IMR-90 (cell line): Measurements from ENCODE around the gene PSMG3.
A peak's percentile ranks its signal among the peaks of the same experiment; 100 is the strongest.

Experiments
- CEBPB ChIP-seq: IDR thresholded peaks from 2 replicates; pipeline ENCODE4 v1.6.1; 2012; ENCODE audit warnings: low read depth, low read length, improper control_type of control experiment
- CTCF ChIP-seq: conservative IDR thresholded peaks from 2 replicates; pipeline ENCODE4 v1.5.1; 2012; ENCODE audit warnings: mild to moderate bottlenecking, low read depth, low read length, improper control_type of control experiment
- FOS ChIP-seq: fragments of 150-350 bp; IDR thresholded peaks from 2 replicates; pipeline ENCODE4 v1.6.1; 2016; ENCODE audit warnings: low read depth, low read length
- MAZ ChIP-seq: IDR thresholded peaks from 2 replicates; pipeline ENCODE4 v1.6.1; 2012; ENCODE audit warnings: low read depth, mild to moderate bottlenecking, low read length, improper control_type of control experiment, moderate library complexity, borderline replicate concordance
- MXI1 ChIP-seq: IDR thresholded peaks from 2 replicates; pipeline ENCODE4 v1.6.1; 2012; ENCODE audit warnings: low read depth, mild to moderate bottlenecking, low read length, moderate library complexity, borderline replicate concordance
- POLR2A ChIP-seq: IDR thresholded peaks from 2 replicates; pipeline ENCODE4 v1.6.1; 2012; ENCODE audit warnings: mild to moderate bottlenecking, low read depth, low read length
- RAD21 ChIP-seq: IDR thresholded peaks from 2 replicates; pipeline ENCODE4 v1.6.1; 2012; ENCODE audit warnings: low read length, improper control_type of control experiment
- RCOR1 ChIP-seq: IDR thresholded peaks from 2 replicates; pipeline ENCODE4 v1.6.1; 2012; ENCODE audit warnings: mild to moderate bottlenecking, low read length, improper control_type of control experiment; ENCODE audit not compliant: insufficient replicate concordance
- RFX5 ChIP-seq: IDR thresholded peaks from 2 replicates; pipeline ENCODE4 v1.8.0; 2012; ENCODE audit warnings: low read depth, mild to moderate bottlenecking, low read length, moderate library complexity

- TF ChIP-seq CTCF, result no peak
- TF ChIP-seq MXI1, result no peak
- no peak for TF ChIP-seq MAZ
- peak; percentile 67 for TF ChIP-seq POLR2A
- TF ChIP-seq RCOR1, result no peak
- TF ChIP-seq RAD21, result no peak
- TF ChIP-seq RFX5, result no peak
- no peak for TF ChIP-seq FOS
- no peak for TF ChIP-seq CEBPB
Measured at GRCh38 chr7:1548944-1549343, 20.9 kb downstream of the PSMG3 start.
